Measurements from ENCODE around the gene ACTL7B.
"Not testable (repeated sequence)": the region's sequence is repeated elsewhere in the genome, so short reads cannot be mapped to it uniquely, and the experiment has no call there.

The ACTL7B gene

GRCh38 chr9:108844391-108844790 is 11.4 kb downstream of the ACTL7B start:
- DNase-seq (ENCODE audit: low spot score), result no peak

- no peak for DNase-seq (ENCODE audit: low spot score)
Measured at GRCh38 chr9:108842610-108843295, 13.0 kb downstream of the ACTL7B start.

GRCh38 chr9:108839561-108839960 is 16.2 kb downstream of the ACTL7B start:
- not testable (repeated sequence) for DNase-seq (ENCODE audit: low spot score)

- DNase-seq (ENCODE audit: low spot score), result no peak
Measured at GRCh38 chr9:108838017-108838416, 17.8 kb downstream of the ACTL7B start.

- DNase-seq (ENCODE audit: low spot score), result no peak
Measured at GRCh38 chr9:108837530-108837929, 18.3 kb downstream of the ACTL7B start.

GRCh38 chr9:108836781-108837180 is 19.0 kb downstream of the ACTL7B start:
- no peak for DNase-seq (ENCODE audit: low spot score)

GRCh38 chr9:108836319-108836718 is 19.5 kb downstream of the ACTL7B start:
- no peak for DNase-seq (ENCODE audit: low spot score)

GRCh38 chr9:108835831-108836230 is 20.0 kb downstream of the ACTL7B start:
- no peak for DNase-seq (ENCODE audit: low spot score)

- no peak for DNase-seq (ENCODE audit: low spot score)
Measured at GRCh38 chr9:108834959-108835665, 20.7 kb downstream of the ACTL7B start.

GRCh38 chr9:108832179-108832500 is 23.6 kb downstream of the ACTL7B start:
- no peak for DNase-seq (ENCODE audit: low spot score)

GRCh38 chr9:108831496-108832178 is 24.1 kb downstream of the ACTL7B start:
- no peak for DNase-seq (ENCODE audit: low spot score)

- no peak for DNase-seq (ENCODE audit: low spot score)
Measured at GRCh38 chr9:108830272-108830671, 25.5 kb downstream of the ACTL7B start.

GRCh38 chr9:108823829-108824228 is 32.0 kb downstream of the ACTL7B start:
- no peak for DNase-seq (ENCODE audit: low spot score)

- DNase-seq (ENCODE audit: low spot score), result no peak
Measured at GRCh38 chr9:108816037-108816436, 39.7 kb downstream of the ACTL7B start.

- peak; percentile 30 for DNase-seq (ENCODE audit: low spot score)
Measured at GRCh38 chr9:108815156-108815555, 40.6 kb downstream of the ACTL7B start.

GRCh38 chr9:108813951-108814601 is 41.7 kb downstream of the ACTL7B start:
- no peak for DNase-seq (ENCODE audit: low spot score)

GRCh38 chr9:108812396-108813025 is 43.3 kb downstream of the ACTL7B start:
- no peak for DNase-seq (ENCODE audit: low spot score)

GRCh38 chr9:108811944-108812343 is 43.8 kb downstream of the ACTL7B start:
- no peak for DNase-seq (ENCODE audit: low spot score)

- no peak for DNase-seq (ENCODE audit: low spot score)
Measured at GRCh38 chr9:108809269-108809668, 46.5 kb downstream of the ACTL7B start.

All from HuH-7.5 (cell line).